ENCODE measurements around the gene PKD2L1. TPM values are rescaled to one million over a fixed set of nuclear protein-coding genes. Genes with fewer than 3 reads are reported as not detected.

The PKD2L1 gene
- not detected in 2 replicates for total RNA-seq

DNA sequence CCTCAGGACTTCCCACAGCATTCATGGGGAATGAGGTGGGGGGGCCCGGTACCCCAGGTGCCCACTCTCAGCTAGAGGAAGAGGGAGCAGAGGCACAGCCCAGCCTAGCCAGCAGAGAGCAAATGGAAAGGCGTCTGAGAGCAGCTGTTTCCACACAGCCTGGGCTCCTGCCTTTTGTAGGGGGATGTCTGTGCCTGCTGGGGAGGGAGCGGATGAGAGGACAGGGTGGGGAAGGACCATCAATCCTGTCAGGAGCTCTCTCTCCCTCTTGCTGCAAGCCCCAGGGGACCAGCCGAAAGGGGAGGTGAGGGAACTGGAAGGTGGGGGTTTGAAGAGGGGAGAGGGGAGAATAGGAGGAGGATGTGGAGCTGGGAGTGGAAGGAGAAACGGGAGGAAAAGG, at the start of gene PKD2L1:
PKD2L1 (minus strand) TSS at position 150 of the 400 bp plus-strand sequence; CDS start at position 25, 125 bp downstream.

DNA sequence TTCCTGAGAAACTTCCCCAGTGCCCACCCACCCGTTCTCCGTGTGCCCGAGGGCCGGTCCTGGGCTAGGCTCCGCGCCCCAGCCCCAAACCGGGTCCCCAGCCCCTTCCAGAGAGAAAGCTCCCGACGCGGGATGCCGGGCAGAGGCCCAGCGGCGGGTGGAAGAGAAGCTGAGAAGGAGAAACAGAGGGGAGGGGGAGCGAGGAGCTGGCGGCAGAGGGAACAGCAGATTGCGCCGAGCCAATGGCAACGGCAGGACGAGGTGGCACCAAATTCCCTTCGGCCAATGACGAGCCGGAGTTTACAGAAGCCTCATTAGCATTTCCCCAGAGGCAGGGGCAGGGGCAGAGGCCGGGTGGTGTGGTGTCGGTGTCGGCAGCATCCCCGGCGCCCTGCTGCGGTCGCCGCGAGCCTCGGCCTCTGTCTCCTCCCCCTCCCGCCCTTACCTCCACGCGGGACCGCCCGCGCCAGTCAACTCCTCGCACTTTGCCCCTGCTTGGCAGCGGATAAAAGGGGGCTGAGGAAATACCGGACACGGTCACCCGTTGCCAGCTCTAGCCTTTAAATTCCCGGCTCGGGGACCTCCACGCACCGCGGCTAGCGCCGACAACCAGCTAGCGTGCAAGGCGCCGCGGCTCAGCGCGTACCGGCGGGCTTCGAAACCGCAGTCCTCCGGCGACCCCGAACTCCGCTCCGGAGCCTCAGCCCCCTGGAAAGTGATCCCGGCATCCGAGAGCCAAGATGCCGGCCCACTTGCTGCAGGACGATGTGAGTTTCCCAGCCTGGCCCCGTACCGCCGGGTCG, 16.9 kb upstream of the PKD2L1 start, which contains the start of gene SCD:
SCD (plus strand) TSS at position 469 of the 803 bp plus-strand sequence; CDS start at position 741, 272 bp downstream.

DNA sequence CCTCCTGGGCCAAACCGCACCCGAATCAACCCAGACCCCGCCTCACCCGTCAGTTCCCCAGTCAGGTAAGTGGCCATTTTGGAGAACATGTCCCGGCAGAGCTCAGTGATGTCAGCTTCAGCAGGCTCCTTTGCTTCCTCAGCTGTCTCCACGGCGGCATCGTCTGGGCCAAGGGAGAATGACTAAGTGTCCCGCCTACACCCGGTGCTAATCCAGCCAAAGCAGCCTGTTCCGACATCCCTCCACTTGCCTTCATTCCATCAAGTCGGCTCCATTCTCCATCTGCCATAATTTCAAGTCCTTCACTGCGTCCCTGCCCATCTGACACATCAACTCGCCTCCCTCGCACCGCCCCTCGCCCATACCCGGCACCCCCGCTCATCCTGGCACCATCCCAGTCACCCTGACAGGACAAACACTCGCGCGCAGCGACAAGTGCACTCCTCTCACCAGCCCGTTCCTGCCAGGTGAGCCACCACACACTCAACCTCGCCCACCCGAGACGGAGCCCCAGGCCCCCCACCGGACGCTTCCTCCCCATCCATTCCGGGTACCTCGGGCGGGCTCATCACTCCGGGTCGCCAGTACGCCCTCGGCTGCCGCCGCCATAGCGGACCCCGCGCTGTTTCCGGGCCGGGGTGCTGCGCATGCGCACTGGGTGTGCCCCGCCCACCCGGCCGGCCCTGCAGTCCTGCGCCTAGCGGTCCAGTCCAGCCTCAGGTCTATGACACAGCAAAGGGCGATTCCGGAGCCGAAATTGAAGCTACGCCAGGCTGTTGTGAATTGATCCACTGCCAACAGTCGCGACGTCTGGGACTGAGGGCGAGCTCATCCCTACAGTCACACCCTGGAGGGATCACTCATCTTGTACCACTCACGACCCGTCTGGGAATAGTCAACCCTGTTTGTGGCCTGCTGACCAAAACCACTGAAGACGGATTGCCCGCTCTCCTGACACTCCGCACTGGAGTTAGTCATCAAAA, 43.7 kb downstream of the PKD2L1 start, which contains the start of gene BLOC1S2:
BLOC1S2 (minus strand) TSS at position 630 of the 983 bp plus-strand sequence; CDS start at position 609, 21 bp downstream.

GRCh38 chr10:100267239-100268104, 62.6 kb downstream of the PKD2L1 start, which contains the start of gene CWF19L1:
TSS of gene CWF19L1 (minus strand) at chr10:100267638. CDS start at chr10:100267593, 45 bp downstream.

Other genes with a start within 250 kb of the PKD2L1 start
- not detected in 2 replicates for gene CPN1, start 248.4 kb downstream of the PKD2L1 start, total RNA-seq
- 28.0 and 33.7 TPM in 2 replicates for gene ERLIN1, start 144.2 kb downstream of the PKD2L1 start, total RNA-seq
- 7.1 and 15.5 TPM in 2 replicates for gene CHUK, start 100.6 kb downstream of the PKD2L1 start, total RNA-seq
- gene CWF19L1, start 62.6 kb downstream of the PKD2L1 start, total RNA-seq: 12.0 and 15.4 TPM in 2 replicates
- gene BLOC1S2, start 43.5 kb downstream of the PKD2L1 start, total RNA-seq: 31.9 and 38.5 TPM in 2 replicates
- 343 and 463 TPM in 2 replicates for gene SCD, start 17.0 kb upstream of the PKD2L1 start, total RNA-seq
- not detected in 2 replicates for gene WNT8B, start 132.8 kb upstream of the PKD2L1 start, total RNA-seq
- gene SEC31B, start 189.6 kb upstream of the PKD2L1 start, total RNA-seq: 2.0 and 4.1 TPM in 2 replicates
- gene NDUFB8, start 199.6 kb upstream of the PKD2L1 start, total RNA-seq: 118 and 214 TPM in 2 replicates
- 4.7 and 7.6 TPM in 2 replicates for gene HIF1AN, start 205.7 kb upstream of the PKD2L1 start, total RNA-seq

Measured in pericardium fibroblast (primary cell).